HepG2 (cell line): Measurements from ENCODE around the gene RIC3.

Source experiments
- JUND ChIP-seq: sonication (generic); formaldehyde crosslinking; IDR thresholded peaks from 2 replicates; pipeline ENCODE4 v1.8.0; 2022; ENCODE audit warnings: mild to moderate bottlenecking, missing genetic modification reagents
- SP1 ChIP-seq, 2 experiments: fragments of 450-650 bp in 1 of 2; sonication (generic) in 1 of 2; formaldehyde crosslinking in 1 of 2; IDR thresholded peaks; 2 replicates each; pipeline versions ENCODE4 v1.4.0 to v1.6.1; 2016 to 2020; ENCODE audit warnings: missing genetic modification reagents in 1 of 2

DNA sequence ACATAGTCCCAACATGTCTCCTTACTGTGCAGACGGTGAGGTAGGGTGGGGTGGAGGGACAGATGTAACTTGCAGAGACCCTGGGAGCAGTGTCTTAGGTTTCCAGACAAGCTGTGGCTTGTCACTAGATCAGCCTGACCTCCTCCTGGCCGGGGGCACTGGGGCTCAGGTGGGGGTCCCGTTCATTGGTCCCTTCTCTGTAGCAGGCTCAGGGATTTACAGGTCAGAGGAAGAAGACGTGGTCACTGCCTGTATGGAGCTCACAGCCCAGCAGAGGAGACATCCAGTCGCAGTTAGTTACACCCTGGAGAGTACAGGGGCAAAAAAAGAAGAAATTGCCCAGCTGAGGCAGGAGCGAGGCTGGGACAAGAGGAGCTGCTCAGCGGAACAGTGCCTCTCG lies 109.8 kb downstream of the RIC3 start:
- TF ChIP-seq JUND (CRISPR knock-in tag) (no peak), SP1 (IDR thresholded peaks at IDR 0.05) (no peak), SP1 (CRISPR knock-in tag; IDR thresholded peaks at IDR 0.05) (no peak)
